EH (cell line): ENCODE results near the gene KCNJ4.
"Not testable (repeated sequence)": the region's sequence is repeated elsewhere in the genome, so short reads cannot be mapped to it uniquely, and the experiment has no call there.

Experiments used
- DNase-seq: peaks from one replicate; pipeline ENCODE4 v3.0.0-alpha.2; 2015; ENCODE audit warnings: low read depth

KCNJ4 gene

GRCh38 chr22:38412435-38413084 is 42.4 kb downstream of the KCNJ4 start:
- DNase-seq = no peak

GRCh38 chr22:38411016-38411415 is 44.0 kb downstream of the KCNJ4 start:
- DNase-seq = no peak

- not testable (repeated sequence) for DNase-seq
Observed at GRCh38 chr22:38409916-38410315, 45.1 kb downstream of the KCNJ4 start.

DNA sequence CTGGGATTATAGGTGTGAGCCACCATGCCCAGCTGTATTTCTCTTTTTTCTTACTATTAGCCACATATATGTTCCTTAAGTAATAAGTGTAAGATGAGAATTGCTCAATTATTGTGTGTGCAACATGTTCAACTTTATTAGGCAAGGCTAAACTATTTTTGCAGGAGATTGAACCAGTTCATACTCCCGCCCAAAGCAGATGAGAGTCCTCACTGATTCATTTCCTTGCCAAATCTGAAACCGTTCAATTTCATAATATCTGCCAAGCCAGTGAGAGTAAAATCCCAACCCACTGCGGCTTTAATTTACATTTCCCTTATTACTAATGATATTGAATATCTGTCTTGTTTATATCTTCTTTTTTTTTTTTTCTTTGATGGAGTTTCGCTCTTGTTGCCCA is 48.4 kb downstream of the KCNJ4 start:
- DNase-seq = no peak

DNA sequence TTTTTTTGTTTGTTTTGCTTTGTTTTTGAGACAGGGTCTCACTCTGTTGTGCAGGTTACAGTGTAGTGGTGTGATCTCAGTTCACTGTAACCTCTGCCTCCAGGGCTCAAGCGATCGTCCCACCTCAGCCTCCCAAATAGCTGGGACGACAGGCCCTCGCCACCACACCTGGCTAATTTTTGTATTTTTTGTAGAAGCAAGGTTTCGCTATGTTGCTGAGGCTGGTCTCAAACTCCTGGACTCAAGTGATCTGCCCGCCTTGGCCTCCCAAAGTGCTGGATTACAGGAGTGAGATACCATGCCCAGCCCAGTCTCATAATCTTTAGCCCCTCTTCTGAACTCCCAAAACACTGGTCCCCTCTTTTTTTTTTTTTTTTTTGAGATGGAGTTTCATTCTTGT is 50.6 kb downstream of the KCNJ4 start:
- DNase-seq = no peak

DNA sequence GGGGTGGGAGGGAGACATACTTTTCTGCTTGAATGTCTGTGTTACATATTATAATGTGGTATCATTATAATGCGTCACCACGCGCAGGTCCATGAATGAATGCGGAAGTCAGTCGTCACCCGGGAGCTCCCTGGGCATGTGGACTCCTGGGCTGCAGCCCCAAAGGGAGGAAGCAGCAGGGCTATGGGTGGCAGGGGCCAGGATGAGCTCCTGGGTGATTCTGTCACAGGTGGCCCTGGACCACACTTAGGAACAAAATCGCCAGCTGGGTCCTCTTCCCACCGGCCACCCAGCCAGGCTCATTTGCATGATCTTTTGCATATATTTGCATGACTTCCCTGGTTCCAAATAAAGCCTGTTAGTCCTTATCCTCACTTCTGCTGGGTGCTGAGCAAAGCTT is 51.2 kb downstream of the KCNJ4 start:
- no peak for DNase-seq

DNA sequence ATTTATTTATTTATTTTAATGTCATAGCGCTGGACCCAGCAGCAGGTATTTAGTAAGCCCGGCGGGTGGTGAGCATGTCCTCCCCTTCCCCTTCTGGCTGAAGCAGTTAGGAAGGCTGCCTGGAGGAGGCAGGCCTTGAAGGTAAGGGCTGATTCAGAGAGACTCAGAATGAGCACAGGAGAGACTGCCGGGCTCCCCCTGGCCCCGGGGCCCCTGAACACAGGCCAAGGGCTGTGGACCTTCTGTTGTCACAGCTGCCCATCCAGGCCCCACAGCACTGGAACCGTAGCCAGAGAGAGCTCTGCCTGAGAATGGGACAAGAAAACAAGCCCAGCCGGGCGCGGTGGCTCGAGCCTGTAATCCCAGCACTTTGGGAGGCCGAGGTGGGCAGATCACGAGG is 52.8 kb downstream of the KCNJ4 start:
- DNase-seq = no peak

DNA sequence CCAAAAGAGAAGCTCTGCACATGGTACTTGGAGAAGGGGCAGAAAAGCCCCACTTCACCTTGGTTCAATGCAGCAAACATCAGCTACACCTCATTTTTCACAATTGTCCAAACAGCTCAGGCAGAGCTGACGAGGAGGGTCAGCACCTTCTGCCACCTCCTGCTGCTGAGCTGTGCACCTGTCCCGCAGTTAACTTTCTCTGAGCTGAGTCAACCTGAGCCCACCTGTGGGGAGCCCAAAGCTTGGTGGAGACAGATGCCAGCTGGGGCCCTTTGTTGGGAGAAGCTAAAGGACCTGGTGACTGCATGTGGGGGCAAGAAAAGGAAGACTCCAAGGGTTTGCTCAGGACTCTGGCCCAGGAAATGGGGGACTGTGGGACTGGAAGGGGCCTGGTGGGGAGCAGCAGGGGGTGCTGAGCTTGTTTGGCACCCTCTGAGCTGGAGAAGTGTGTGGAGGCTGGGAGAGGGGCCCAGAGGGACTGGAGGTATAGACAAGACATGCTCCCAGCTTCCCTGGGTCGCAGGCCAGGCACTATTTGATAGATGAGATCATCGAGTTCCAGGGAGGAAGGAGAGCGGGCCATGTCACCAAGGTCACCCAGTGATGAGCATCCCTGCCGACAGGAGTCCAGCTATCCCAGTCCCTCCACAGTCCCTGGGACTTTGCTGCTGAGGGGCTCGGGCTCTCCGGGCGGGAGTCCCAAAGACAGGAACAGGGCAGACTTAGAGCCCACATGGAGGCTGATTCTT is 53.5 kb downstream of the KCNJ4 start:
- DNase-seq = no peak

DNA sequence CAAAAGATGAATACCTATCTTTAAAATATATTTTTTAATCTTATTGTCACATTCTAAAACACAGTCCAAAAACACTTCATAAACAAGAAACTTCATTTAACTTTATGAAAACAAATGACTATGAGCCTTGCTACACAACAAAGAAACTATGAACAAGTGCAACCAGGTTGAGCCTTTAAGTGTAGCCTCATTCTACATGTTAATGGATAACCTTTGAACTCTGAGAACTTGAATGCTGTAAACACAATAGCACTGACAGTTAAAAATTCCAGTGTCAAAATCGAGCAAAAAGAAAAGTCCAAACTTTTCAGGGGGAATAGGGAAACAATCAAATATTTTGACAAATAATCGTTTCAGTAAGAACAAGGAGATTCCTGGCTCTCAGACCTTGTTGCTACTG is 54.7 kb downstream of the KCNJ4 start:
- not testable (repeated sequence) for DNase-seq

GRCh38 chr22:38398609-38399461 is 56.2 kb downstream of the KCNJ4 start:
- DNase-seq = peak; percentile 78

- DNase-seq = peak; percentile 47
Observed at GRCh38 chr22:38398181-38398608, 56.8 kb downstream of the KCNJ4 start.

DNA sequence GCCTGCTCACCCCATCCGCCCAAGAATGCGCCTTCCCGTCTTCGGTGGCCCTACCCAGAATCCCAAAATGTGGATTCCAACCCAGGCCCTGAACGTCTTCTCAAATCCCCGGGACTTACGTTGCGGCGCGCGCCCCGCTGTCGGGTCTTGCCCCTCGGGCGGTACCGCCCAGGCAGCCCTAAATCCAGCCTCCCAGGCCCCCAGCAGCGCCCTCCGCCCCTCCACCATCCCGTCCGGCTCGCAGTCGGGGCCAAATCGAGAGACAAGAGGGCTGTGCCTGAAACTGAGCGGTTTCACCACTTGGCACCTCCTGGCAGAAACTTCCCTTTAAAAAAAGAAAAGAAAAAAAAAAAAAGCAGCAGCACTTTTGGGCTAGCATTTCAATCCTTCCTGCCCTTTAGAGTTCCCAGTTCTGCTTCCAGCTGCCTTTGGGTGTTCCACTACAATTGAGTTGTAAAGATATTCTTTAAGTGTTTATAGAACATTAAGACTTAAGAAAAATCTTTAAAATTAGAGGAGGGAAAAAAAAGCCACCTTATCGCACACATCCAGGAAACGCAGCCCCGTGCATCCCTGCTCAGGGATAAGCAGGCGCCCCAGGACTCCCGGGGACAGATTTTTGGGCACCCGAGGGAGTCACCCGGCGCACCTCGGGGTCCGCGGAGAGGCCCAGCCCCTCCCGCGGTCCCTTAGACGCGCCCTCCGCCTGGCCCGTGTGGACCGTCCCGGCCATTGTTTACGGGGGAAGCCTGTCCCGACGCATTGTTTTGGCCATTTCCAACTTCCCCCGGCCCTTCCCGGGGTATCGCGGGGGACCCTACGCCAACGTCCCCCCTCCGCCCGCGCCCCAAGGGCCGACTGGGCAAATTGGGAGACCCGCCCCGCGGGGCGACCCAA is 57.6 kb downstream of the KCNJ4 start:
- DNase-seq = peak; percentile 32

- not testable (repeated sequence) for DNase-seq
Observed at GRCh38 chr22:38396440-38397069, 58.4 kb downstream of the KCNJ4 start.

DNA sequence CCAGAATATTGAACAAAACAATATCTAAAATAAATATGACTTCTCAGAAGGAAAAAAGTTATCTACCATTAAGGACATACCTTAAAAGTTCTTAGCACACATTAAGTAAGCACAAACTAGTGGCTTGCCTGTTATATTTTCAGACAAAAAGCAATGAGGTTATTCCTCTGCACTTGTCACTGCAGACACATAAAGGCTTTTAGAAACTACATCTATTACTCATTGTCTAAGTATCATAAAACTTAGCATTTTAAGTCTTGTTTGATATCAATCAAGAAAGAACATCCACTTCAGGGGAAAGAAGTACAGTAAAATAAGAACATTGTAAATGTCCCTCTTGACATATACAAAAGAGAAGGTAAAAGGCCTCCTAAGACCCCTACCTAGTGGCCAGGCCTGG is 59.1 kb downstream of the KCNJ4 start:
- DNase-seq = peak; percentile 32

DNA sequence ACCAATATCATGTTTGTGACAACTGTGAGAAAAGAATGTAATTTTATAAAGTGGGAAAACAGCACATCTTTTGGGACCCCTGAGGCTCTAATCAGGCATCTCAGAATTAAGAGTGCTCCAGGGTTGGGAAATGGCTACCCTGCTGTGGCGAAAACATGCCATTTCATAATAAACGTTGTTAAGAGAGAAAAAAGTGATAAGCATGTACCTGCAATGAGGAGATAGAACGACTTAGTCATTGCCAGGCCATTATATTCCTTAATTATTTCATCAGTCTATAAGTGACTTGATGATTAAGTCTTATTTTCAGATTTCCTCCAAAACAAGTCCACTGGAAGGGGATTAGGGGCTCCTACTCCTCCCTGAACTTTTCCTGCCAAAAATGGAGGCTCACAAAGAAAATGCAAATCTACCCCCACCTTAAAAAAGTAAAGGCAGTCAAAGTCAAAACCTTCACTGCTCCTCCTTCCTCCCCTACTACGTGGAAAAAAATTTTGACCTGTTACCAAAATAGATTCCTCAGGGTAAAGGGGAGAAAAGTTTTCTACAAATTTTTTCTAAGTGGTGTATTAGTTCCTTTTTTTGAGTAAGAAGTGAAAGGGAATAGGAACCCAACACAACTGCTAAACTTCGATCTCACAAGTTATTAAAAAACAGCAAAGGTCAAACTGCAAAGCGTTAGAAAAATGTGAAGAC is 59.9 kb downstream of the KCNJ4 start:
- DNase-seq = not testable (repeated sequence)

DNA sequence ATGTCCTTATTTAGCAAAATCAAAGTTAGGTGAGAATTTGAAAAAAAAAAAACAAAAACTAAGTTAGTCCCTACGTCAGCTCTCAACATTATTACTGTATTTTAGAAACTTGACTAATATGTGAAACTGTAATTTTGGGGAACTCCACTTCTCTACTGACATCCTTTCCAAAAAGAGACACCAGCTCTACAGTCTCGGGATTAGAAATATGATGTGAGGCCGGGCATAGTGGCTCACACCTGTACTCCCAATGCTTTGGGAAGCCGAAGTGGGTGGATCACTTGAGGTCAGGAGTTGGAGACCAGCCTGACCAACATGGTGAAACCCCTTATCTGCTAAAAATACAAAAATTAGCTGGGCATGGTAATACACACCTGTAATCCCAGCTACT is 65.6 kb downstream of the KCNJ4 start:
- not testable (repeated sequence) for DNase-seq

DNA sequence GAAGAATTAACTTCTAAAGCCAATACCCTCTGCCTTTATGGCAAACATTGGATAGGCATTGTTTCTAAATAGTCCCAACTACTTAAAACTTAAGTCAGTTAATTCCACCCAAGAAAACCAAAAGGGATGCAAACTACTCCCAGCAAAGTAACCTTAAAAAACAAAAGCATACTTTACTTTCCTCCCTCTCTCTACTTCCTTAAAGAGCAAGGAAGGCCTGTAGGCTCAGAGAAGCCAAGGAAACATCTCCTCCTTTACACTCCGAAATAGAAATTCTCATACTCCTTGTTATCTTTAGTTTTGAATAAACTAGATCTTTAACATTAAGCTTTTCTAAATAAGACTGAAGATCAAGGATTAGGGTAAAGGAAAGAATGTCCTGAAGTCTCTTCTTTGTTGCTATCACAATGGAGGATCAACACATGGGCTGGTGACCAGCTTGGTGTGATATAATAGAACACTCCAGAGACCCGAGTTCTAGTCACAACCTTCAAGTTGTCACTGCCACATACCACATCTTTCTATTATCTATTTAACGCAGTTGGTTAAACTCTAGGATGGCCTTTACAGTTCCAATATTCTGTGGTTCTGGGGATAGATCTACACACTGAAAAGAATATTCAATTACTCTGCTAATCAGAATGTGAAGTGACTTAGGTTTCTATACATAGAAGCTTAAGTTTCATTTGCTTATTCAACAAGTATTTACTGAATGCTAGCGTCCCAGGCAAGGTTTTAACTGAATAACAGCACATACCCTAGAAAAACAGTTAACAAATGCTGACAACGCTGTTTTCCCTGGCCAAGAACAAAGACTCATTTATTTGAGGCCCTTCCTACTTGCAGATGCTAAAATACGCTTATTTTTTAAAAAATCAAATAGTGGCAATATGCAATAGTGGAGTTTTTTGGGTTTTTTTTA is 66.2 kb downstream of the KCNJ4 start:
- DNase-seq = not testable (repeated sequence)

GRCh38 chr22:38386918-38387317 is 68.1 kb downstream of the KCNJ4 start:
- DNase-seq = peak; percentile 4

DNA sequence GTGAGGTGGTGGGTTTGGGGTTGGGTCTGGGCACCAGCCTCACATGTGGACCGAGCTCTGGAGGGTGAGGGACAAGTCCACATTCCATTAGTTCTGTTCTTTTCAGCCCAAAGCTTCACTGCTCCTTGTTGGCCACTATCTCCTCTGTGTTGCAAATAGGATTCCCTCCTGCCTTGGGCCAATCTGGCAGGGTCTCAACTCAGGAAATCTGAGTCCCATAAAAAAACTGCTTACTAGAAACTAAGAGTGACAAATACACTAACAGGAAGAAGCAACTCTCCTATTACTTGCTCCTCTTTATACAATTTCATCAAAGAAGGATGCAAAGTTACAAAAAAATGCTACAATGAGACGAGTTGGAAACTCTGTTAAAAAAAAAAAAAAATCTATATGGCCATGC is 71.6 kb downstream of the KCNJ4 start:
- DNase-seq = peak; percentile 49
